ENCODE measurements around the gene VWA8.

Gene VWA8

DNA sequence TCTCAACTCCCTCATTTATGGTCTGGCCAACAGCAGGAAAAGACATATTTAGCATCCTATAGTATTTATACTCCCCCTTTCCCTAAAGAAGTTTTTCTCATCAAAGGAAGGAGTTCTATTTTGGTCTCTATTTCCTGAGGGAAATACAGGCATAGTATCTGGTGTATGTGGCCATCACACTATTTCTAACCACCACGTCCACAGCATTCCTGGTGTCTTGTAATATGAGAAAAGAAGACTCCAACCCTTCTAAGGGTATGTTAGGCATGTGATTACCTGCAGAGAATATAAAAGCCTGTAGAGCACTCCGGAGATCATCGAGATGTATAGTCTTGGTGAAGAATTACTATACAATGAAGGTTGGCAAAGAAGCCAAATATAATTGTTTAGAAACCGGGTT is 137.4 kb downstream of the VWA8 start:
- H3K4me1 ChIP-seq (ENCODE audit: low read length) = no peaks in the 10 kb centered on the region
- H3K4me2 ChIP-seq (ENCODE audit: low read length) = no peak overlapping the region
- no peaks in the 10 kb centered on the region for H4K20me1 ChIP-seq (ENCODE audit: insufficient read depth, low read length)
- H3K79me2 ChIP-seq (ENCODE audit: low read length) = no peaks in the 10 kb centered on the region
- H3K27me3 ChIP-seq (ENCODE audit: low read depth, low read length) = no peaks in the 10 kb centered on the region
- no peak for TF ChIP-seq EZH2phosphoT487 (IDR thresholded peaks at IDR 0.05; ENCODE audit: low read depth)
- no peak overlapping the region for H2AFZ ChIP-seq (ENCODE audit: low read depth, low read length)
- no peak overlapping the region for H3K27ac ChIP-seq (ENCODE audit: low read length)
- no peak overlapping the region for H3K4me3 ChIP-seq (ENCODE audit: low read length)
- H3K9me3 ChIP-seq (ENCODE audit: insufficient read depth, low read length) = no peaks in the 10 kb centered on the region
- H3K9ac ChIP-seq (ENCODE audit: low read length) = no peak overlapping the region
- peaks cover 12% of the 10 kb centered on the region for H3K36me3 ChIP-seq (replicated peaks; ENCODE audit: low read depth, low read length)

DNA sequence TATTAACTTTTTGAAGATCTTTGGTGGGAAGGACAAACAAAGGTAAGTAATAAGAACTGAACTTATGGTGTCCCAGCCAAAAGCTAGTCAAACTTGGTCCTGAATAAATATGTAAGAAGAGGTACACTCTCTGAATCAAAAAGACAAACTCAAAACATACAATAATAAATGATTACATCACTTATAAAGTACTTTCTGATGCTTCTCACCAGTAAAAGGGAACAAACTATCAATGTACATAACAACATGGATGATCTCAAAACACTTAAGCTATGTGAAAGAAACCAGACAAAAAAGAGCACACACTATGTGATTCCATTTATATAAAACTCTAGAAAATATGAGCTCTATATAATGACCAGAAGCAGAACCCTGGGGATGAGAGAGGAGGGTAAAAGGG is 138.3 kb downstream of the VWA8 start:
- Histone ChIP-seq H3K4me1 (ENCODE audit: low read length) (no peaks in the 10 kb centered on the region), H3K27me3 (ENCODE audit: low read depth, low read length) (no peaks in the 10 kb centered on the region), H3K9ac (ENCODE audit: low read length) (no peak overlapping the region), H3K27ac (ENCODE audit: low read length) (no peak overlapping the region), H3K79me2 (ENCODE audit: low read length) (no peaks in the 10 kb centered on the region), H3K4me3 (ENCODE audit: low read length) (no peak overlapping the region), H3K9me3 (ENCODE audit: insufficient read depth, low read length) (no peaks in the 10 kb centered on the region), H4K20me1 (ENCODE audit: insufficient read depth, low read length) (no peaks in the 10 kb centered on the region), H2AFZ (ENCODE audit: low read depth, low read length) (no peak overlapping the region), H3K4me2 (ENCODE audit: low read length) (no peak overlapping the region), H3K36me3 (replicated peaks; ENCODE audit: low read depth, low read length) (peaks cover 12% of the 10 kb centered on the region)
- TF ChIP-seq, protein P1, sequence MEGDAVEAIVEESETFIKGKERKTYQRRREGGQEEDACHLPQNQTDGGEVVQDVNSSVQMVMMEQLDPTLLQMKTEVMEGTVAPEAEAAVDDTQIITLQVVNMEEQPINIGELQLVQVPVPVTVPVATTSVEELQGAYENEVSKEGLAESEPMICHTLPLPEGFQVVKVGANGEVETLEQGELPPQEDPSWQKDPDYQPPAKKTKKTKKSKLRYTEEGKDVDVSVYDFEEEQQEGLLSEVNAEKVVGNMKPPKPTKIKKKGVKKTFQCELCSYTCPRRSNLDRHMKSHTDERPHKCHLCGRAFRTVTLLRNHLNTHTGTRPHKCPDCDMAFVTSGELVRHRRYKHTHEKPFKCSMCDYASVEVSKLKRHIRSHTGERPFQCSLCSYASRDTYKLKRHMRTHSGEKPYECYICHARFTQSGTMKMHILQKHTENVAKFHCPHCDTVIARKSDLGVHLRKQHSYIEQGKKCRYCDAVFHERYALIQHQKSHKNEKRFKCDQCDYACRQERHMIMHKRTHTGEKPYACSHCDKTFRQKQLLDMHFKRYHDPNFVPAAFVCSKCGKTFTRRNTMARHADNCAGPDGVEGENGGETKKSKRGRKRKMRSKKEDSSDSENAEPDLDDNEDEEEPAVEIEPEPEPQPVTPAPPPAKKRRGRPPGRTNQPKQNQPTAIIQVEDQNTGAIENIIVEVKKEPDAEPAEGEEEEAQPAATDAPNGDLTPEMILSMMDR (IDR thresholded peaks at IDR 0.05; ENCODE audit: low read depth, low read length) = no peak
- no peak for TF ChIP-seq EZH2phosphoT487 (IDR thresholded peaks at IDR 0.05; ENCODE audit: low read depth)

DNA sequence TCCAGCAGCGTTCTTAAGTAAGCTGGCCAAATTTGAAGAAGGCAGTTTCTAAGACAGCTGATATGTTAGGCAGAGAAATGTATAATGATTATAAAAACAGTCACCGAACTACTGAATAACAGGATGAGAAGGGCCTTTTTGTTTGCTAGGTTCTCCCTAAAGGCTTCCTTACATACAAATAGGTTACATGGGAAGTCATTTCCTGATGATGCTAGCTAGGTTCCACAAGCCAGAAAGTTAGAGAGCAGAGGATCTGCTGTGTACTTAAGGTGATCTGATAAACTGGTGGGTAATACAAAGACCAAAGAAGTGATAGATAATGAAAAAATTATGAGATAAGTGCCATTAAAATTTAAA is 139.7 kb downstream of the VWA8 start:
- Histone ChIP-seq H3K79me2 (ENCODE audit: low read length) (no peaks in the 10 kb centered on the region), H3K4me1 (ENCODE audit: low read length) (no peaks in the 10 kb centered on the region), H3K4me3 (ENCODE audit: low read length) (no peak overlapping the region), H3K4me2 (ENCODE audit: low read length) (no peak overlapping the region), H4K20me1 (ENCODE audit: insufficient read depth, low read length) (no peaks in the 10 kb centered on the region), H3K36me3 (replicated peaks; ENCODE audit: low read depth, low read length) (peaks cover 12% of the 10 kb centered on the region), H3K27ac (ENCODE audit: low read length) (no peak overlapping the region), H3K9me3 (ENCODE audit: insufficient read depth, low read length) (no peaks in the 10 kb centered on the region), H2AFZ (ENCODE audit: low read depth, low read length) (no peak overlapping the region), H3K9ac (ENCODE audit: low read length) (no peak overlapping the region), H3K27me3 (ENCODE audit: low read depth, low read length) (no peaks in the 10 kb centered on the region)
- TF ChIP-seq, protein P1 (IDR thresholded peaks at IDR 0.05; ENCODE audit: low read depth, low read length) = no peak
- no peak for TF ChIP-seq EZH2phosphoT487 (IDR thresholded peaks at IDR 0.05; ENCODE audit: low read depth)

DNA sequence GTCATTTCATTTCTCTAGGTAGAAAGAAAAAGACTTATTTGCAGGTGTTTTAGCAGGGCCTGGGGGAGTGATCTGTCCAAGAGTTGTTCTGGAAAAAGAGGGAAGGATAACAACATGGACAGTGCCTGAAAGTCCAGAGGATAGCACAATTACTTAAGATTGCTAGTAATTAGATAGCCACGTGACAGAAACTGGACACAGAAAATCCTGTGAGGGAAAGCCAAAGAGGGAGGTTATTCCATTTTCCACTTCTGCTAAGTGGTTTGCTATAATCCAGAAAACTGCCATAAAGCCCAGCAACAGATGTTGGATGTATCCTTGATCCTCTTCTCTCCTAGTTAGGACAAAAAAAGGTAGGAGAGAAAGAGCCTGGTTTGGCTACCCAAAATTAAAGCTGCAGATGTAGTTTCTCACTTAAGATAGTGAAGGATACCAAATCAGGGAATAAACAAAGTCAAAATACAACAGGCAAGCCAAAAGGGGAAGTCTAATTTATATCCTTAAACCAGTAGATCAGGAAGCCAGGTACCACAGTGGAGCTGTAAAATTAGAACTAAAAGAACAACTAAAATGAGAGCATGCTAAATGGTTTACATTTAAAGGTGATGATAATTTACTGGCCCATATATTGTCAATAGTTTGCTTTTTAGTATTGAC is 140.2 kb downstream of the VWA8 start:
- Histone ChIP-seq H3K4me2 (ENCODE audit: low read length) (no peak overlapping the region), H3K4me3 (ENCODE audit: low read length) (no peak overlapping the region), H3K9me3 (ENCODE audit: insufficient read depth, low read length) (no peaks in the 10 kb centered on the region), H2AFZ (ENCODE audit: low read depth, low read length) (no peak overlapping the region), H3K27ac (ENCODE audit: low read length) (no peak overlapping the region), H3K4me1 (ENCODE audit: low read length) (no peaks in the 10 kb centered on the region), H3K79me2 (ENCODE audit: low read length) (no peaks in the 10 kb centered on the region), H3K27me3 (ENCODE audit: low read depth, low read length) (no peaks in the 10 kb centered on the region), H3K9ac (ENCODE audit: low read length) (no peak overlapping the region), H4K20me1 (ENCODE audit: insufficient read depth, low read length) (no peaks in the 10 kb centered on the region), H3K36me3 (replicated peaks; ENCODE audit: low read depth, low read length) (peaks cover 13% of the 10 kb centered on the region)
- no peak for TF ChIP-seq EZH2phosphoT487 (IDR thresholded peaks at IDR 0.05; ENCODE audit: low read depth)
- TF ChIP-seq, protein P1 (IDR thresholded peaks at IDR 0.05; ENCODE audit: low read depth, low read length) = no peak

Data from OCI-LY3 (cell line).